GM12864 (cell line): ENCODE data around the gene PSMD13.

Experiments
- DNase-seq: peaks from one replicate; pipeline ENCODE4 v3.0.0-alpha.2; 2011; ENCODE audit warnings: low read depth
- H3K4me3 ChIP-seq: 2 replicates; pipeline ENCODE4 v1.5.1; 2011; ENCODE audit warnings: mild to moderate bottlenecking, low read depth, low read length, control low read depth
- TF ChIP-seq, protein P1 (sequence below): IDR thresholded peaks from 2 replicates; pipeline ENCODE4 v1.5.1; 2011; ENCODE audit warnings: low read depth, mild to moderate bottlenecking, moderate library complexity, low read length, control low read depth, inconsistent platforms; ENCODE audit errors: missing control alignments

Gene PSMD13

DNA sequence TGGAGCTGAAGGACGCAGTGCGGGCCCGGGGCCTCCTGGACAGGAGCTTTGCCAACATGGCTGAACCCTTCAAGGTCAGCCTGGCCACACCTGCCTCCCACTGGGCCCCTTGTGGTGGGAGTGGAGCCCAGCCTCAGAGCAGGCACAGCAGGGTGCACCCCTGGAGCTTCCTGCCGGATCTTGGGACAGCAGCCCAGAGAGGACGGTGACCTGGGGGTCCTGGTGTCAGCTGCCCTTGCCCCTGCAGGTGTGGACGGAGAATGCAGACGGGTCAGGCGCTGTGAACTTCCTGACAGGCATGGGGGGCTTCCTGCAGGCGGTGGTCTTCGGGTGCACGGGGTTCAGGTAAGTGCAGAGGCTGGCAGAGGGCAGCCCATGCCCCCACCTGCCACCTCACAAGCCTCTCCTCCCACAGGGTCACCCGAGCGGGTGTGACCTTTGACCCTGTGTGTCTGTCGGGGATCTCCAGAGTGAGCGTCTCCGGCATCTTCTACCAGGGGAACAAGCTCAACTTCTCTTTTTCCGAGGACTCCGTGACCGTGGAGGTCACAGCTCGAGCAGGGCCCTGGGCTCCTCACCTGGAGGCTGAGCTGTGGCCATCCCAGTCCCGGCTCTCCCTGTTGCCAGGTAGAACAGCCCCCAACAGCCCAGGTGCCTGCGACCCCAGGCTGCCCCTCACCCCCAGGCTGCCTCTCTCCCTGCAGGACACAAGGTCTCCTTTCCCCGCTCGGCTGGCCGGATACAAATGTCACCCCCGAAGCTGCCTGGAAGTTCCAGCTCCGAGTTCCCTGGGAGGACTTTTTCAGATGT, 57.3 kb downstream of the PSMD13 start:
- TF ChIP-seq, protein P1, sequence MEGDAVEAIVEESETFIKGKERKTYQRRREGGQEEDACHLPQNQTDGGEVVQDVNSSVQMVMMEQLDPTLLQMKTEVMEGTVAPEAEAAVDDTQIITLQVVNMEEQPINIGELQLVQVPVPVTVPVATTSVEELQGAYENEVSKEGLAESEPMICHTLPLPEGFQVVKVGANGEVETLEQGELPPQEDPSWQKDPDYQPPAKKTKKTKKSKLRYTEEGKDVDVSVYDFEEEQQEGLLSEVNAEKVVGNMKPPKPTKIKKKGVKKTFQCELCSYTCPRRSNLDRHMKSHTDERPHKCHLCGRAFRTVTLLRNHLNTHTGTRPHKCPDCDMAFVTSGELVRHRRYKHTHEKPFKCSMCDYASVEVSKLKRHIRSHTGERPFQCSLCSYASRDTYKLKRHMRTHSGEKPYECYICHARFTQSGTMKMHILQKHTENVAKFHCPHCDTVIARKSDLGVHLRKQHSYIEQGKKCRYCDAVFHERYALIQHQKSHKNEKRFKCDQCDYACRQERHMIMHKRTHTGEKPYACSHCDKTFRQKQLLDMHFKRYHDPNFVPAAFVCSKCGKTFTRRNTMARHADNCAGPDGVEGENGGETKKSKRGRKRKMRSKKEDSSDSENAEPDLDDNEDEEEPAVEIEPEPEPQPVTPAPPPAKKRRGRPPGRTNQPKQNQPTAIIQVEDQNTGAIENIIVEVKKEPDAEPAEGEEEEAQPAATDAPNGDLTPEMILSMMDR, result no peak
- no peak overlapping the region for H3K4me3 ChIP-seq
- no peak for DNase-seq

- no peak for DNase-seq
- TF ChIP-seq, protein P1, result no peak
- H3K4me3 ChIP-seq, result no peak overlapping the region
Observed at GRCh38 chr11:294780-295179, 58.0 kb downstream of the PSMD13 start.

DNA sequence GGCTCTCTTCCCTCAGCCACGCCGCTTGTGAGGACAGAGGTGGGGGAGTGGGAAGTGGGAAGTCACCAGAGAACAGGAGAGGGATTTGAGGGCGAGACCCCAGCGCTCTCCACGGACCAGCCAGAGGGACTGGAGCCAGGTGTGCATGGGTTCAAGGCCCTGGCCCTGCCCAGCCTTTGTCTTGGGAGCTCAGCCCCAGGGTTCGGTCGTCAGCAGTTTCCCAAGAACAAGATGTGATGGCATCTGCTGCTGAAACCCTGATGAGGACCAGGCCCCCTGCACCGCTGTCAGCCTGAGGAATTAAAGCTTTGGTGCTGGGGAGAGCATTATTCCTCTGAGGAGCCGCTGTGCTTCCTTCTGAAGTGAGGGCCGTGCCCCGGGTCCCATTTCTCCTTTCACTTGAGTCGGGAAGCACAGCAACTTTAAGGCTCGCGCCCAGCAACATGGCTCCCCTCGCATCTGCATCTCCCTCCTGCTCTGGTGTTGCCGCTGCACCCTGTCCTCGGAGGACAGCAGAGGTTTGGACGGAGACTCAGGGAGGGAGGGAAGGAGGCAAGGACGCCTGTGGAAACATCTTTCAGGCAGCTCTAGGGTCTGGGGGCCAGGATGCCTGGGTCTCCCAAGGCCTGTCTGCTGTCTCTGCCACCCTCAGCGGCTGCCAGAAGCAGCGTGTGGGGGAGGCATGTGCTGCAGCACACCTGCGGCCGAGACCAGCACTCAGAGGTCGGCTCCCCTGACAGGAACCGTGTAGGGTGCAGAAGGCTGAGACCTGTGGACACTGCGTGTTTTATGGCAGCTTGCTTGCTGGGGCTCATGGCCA, 58.8 kb downstream of the PSMD13 start:
- DNase-seq, result no peak
- H3K4me3 ChIP-seq, result no peak overlapping the region
- TF ChIP-seq, protein P1, result no peak

DNA sequence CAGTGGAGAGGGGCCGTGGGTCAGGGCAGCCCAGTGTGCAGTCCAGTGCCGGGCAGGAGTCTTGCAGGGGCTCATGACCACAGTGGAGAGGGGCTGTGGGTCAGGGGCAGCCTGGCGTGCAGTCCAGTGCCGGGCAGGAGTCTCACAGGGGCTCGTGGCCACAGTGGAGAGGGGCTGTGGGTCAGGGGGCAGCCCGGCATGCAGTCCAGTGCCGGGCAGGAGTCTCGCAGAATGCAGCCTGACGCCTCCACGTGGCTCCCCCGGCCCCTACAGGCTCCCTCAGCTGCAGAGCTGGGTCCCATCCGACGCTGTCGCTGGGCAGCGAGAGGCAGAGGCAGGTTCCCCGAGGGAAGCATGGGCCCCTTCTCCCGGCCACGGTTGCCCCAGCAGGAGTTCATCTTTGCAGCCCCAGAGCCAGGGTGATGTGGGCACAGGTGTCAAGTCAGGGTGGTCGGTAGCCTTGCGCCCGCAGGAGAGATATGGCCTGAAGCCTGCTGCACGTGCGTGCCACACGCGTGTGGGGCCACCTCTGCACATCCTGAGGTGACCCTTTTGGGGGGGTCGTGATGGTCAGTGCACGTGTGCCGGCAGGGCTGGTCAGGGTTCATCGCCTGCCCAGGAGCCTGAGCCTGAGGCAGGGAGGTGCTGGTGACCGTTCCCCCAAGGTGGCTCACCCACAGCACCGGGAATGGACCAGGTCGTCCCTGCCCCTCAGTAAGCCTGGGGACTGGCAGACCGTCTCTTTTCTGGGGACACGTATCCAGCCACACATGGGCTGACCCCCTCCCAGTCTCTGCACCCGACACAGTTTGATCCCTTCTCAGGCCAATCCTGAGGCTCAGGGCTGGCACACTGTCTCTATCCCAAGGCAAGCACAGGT, 59.6 kb downstream of the PSMD13 start:
- H3K4me3 ChIP-seq, result no peak overlapping the region
- TF ChIP-seq, protein P1, result no peak
- DNase-seq, result no peak

DNA sequence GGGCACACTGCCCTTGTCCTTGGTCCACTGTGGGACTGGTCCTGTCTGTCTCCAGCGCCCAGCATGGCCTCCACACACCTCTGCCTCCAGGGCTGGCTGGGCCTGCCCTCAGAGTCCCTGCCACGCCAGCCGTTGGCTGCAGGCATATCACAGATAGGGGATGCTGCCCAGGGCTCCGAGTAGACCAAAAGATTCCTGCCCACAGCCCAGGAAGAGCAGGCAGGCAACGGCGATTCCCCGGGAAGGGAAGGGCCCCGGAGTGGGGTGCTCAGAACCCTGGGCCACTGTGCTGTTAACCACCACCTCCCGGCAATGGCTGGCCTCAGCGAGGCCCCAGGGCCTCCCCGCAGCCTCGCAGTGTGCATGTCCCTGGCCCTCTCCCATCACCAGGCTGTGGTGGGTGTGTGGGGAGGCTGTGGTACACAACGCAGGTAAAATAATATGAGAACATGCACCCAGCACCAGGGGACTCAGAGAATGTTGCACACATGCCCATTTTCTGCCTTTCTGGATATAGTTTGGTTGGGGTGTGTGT, 60.3 kb downstream of the PSMD13 start:
- H3K4me3 ChIP-seq, result no peak overlapping the region
- TF ChIP-seq, protein P1, result no peak
- DNase-seq, result no peak

DNA sequence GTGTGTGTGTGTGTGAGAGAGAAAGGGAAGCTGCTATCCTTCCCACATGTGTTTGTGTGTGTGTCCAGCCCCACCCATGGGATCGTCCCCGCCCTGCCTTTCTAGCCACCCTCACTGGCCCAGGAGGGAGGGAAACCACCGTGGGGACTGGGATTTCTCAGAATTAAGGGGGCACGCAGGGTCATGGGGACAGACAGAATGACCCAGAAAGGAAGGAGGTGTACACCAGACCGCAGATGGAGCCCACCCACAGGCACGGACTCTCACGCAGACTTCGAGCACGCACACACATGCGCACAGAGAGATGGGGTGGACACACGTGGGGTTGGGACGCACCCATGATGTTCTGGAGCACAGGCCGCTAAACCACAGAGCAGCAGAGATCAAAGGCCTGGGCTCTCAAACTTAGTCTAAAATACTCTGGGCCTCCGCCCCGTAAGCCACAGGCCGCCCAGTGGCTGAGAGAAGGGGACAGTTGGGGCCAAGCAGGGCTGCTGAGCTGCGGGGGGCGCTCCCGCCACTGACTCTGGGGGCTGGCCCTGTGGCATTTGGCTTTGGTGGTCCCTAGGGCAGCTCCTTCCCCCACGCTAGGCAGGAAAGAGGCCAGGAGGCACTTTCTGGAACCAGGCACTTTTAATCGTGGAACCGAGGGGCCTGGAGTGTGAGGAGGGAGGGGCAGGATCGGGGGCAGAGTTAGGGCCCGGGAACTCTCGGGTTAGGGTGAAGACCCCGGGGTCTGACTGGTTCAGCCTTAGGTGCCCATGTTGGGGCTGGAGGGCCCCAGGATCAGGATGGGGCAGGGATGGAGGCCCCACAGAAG, 61.0 kb downstream of the PSMD13 start:
- TF ChIP-seq, protein P1, result no peak
- no peak for DNase-seq

More for the DNA sequence above, 61.0 kb downstream of the PSMD13 start:
- no peak overlapping the region for H3K4me3 ChIP-seq
